GM18505 (cell line): ENCODE data around the gene CNP.
A peak's percentile ranks its signal among the peaks of the same experiment; 100 is the strongest.

Experiments used
- ATAC-seq: cut with Tn5 transposase; IDR thresholded peaks from one replicate; pipeline ENCODE4 v1.9.1; 2021; ENCODE audit not compliant: unreplicated experiment
- POLR2A ChIP-seq: IDR thresholded peaks from 4 replicates; pipeline ENCODE4 v1.6.1; 2011; ENCODE audit warnings: borderline replicate concordance; ENCODE audit not compliant: insufficient read depth, insufficient read length; ENCODE audit errors: extremely low read depth

Gene CNP

DNA sequence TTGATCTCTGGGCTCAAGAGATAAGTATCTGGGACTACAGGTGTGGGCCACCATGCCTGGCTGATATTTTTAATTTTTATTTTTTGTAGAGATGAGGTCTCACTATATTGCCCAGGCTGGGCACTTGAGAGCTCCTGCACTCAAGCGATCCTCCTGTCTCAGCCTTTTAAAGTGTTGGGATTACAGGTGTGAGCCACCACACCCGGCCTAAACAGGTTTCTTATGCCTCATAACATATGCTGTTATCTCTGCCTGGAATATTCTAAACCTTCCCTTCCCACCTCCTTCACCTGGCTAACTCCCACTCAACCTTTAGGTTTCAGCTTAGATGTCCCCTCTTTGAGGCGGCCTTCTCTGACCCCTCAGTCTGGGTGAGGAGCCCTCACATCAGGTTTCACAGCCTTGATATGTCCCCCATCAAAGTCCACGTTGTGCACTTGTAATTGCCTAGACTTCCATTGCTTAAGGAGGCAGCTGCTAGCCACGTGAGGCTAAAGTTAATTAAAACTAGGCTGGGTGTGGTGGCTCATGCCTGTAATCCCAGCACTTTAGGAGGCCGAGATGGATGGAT is 8.6 kb upstream of the CNP start:
- no peak for TF ChIP-seq POLR2A

DNA sequence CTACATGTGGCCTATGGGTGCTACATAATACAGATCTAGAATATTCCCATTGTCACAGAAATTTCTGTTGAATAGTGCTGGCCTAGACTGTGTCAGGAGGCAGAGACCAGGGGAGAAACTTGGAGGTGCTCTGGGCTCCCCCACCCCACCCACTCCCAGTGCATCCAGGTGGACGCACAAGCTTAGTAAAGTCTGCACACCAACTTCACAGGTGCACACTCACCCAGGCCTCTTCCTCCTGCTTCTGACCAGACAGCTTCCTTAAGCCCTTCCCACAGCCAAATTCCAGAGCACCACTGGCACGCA is 7.6 kb upstream of the CNP start:
- no peak for TF ChIP-seq POLR2A
- no peak for ATAC-seq

More for the DNA sequence above, 8.6 kb upstream of the CNP start:
- no peak for ATAC-seq

DNA sequence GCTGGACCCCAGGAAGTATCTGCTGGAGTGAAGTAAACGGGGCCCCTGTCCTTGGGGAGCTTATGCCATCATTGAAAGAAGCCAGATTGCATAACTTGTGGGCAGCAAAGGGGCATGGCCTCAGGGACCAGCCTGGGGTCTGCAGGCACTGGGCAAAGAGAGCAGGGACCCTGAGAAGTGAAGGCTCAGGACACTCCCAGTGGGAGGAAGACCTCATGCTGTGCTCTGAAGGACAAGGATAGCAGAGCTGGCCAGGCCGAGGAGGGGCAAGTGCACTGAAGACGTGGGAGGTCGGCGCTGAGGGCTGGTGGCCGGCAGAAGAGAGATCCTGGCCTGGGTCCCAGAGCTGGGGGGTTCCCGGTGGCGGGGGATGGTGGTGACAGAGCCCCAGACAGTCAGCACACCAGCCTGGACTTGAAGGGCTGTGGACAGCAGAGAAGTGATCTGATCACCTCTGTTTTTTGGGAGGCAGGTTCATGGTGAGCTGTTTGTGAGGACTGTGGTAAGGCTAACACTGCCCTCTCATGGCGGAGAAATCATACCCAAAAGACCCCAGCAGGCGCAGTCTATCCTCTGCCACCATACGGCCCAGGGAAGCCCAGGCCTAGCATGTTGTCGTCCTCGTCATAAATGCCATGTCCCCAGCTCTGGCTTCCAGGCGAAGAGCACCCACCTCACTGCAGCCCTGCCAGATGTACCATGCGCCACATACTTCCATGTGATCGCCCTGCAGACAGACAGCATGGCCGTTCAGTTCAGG is 7.1 kb upstream of the CNP start:
- no peak for TF ChIP-seq POLR2A
- no peak for ATAC-seq

DNA sequence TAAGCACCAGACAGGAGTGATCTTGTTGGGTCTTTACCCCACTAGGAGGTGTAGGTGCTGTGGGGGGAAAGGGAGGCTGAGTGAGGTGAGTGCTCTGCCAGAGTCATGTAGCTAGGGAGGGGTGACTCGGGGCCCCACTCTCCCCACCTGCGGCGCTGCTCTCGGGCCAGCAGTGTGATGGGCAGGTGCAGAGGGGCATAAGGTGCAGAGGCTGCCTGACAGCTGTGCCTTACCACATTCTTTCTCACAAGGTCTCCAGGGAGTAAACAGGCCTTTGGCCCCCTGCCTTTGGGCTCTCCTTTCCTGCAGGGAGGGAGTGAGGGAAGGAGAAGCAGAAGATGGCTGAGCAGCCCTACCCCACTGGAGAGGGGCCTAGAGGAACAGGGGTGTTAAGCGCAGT is 4.5 kb upstream of the CNP start:
- no peak for TF ChIP-seq POLR2A
- ATAC-seq: no peak

DNA sequence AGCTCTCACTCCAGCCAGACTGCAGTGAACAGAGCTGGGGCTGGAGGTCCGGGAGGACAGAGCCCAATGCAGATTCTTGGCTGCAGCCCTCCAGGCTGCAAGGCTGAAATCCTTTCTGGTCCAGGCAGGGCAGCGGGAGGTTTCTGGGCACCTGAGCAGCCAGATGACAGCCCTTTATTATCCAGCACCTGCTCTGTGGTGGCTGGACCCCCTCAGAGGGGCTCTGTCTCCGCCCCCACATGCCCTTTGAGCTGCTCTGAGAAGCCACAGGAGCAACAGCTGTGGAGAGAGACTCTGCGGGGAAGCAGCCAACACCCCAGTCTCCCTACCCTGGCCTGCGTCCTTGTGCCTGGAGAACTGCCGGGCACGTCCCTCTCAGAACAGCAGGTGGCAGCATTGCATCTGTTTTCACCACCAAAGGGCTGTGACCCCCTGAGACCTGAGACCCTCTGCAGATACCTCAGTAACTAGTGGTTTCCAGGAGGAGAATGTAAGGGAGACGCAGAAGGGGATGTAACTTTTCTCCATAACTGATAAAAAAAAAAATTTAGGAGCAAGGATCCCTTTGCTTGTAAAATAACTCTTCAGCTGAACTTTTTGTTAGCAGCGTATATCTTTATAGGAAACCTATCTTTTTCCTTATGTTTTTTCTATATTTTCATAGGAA is 3.7 kb upstream of the CNP start:
- no peak for ATAC-seq
- TF ChIP-seq POLR2A: no peak

DNA sequence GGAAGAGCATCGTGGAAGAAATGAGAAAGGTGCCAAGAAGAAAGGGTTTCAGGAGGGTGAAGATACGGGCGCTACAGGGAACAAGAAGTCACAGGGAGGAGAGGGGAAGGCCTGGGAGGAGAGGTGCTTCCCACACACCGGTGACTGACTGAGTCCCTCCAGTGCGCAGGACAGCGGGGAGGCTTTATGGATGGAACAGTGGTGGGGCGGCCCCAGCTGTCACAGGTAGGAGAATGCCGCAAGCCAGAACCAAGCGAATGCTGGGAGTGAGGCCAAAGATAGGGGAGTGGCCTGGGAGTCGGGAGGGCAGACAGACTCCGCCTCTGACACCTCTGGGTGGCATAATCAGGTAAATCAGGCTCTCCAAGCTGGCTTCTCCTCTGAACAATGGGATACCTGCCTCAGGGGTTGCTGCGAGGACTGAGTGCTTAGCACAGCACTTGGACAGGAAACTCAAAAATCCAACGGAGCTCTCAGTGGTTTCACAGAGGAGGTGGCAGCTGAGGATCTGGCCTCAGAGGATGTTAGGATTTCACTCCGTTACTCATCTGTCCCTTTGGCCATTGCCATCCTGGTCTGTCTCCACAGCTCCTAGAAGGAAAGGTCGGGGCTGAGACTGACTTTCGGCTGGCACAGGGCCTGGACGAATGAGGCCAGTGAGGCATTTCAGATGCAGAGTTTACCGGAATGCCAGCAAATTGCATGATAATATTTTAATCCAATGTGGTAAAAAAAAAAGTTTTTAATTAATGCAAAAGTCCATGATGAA is 717 bp upstream of the CNP start:
- peak; percentile 44 for TF ChIP-seq POLR2A
- ATAC-seq: no peak

DNA sequence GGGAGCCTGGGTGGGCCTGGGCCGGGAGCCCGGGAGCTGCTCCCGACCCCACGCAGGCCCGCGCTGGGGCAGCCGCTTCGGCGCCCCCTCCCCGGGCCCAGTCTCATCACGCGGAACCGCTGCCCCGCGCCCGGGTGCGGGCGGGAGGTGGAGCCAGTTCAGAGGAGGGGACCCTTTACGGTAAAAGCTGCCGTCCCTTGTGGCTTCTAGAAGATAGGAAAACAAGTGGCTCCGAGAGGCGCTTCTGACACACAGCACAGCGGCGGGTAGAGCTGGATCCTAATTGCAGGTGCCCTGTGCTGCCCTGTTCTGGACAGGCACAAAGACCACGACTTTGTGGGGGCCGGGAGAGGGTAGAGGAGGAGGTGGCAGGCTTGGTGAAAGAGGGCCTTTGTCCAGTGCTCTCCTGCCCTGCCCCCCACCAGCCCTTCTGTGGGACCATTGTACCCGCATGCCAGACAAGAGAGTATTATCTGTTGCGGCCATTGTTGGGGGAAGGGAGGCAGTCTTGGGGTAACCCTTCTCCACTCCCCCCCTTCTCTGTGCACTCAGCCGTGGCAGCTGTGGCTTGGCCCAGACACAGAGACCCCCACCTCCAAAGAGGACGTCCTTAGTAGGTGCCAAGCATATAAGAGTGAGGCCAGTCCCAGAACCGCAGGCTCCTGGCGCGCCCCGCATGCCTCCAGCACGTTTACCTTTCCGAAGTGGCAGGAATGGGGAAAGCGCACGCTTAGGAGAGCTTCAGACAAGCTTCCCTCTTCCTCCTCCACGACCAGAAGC is 736 bp downstream of the CNP start:
- TF ChIP-seq POLR2A: no peak
- peak; percentile 20 for ATAC-seq

DNA sequence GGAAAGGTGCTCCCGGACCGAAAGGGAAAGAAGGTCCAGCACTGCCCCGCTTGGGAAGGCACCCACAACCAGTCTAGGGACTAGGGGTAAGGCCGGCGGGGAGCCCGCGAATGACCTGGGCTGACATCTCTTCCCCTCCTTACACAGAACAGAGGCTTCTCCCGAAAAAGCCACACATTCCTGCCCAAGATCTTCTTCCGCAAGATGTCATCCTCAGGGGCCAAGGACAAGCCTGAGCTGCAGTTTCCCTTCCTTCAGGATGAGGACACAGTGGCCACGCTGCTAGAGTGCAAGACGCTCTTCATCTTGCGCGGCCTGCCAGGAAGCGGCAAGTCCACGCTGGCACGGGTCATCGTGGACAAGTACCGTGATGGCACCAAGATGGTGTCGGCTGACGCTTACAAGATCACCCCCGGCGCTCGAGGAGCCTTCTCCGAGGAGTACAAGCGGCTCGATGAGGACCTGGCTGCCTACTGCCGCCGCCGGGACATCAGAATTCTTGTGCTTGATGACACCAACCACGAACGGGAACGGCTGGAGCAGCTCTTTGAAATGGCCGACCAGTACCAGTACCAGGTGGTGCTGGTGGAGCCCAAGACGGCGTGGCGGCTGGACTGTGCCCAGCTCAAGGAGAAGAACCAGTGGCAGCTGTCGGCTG is 1.5 kb downstream of the CNP start:
- no peak for TF ChIP-seq POLR2A
- no peak for ATAC-seq

DNA sequence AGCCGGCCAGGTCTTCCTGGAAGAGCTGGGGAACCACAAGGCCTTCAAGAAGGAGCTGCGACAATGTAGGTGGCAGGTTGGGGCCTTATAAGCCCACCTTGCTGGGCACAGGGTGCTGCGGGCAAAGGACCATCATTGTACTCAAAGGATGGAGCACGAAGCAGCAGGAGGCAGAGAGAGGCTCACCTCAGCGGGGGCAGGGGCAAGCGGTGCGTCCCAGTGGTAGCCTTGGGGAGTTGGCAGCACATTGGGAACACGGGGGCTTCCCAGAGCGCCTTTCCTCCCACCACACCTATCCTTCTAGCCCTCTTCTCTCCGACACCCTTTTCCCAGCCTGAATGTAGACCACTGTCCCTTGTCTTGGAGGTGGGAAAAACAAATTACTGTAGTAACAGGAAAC is 2.1 kb downstream of the CNP start:
- no peak for TF ChIP-seq POLR2A
- no peak for ATAC-seq

DNA sequence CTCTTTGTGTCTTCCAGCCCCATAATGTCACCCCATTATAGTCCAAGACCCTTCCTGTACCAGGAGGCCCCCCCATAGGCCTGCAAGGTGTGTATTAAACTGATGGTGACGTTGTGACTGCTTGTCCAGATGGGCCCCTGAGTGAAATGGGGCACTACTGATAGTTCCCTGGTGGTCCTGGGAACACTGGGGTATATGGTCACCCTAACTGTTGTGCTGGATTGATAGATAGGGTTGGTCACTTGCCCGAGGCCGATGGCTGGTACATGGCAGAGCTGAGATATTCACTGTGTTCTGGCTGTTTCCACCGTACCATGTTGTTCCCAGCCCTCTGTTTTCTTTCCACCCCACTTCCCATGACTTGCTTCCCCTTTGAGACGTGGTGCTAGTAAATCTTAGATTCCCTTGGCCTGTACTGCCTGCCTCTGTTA is 4.3 kb downstream of the CNP start:
- ATAC-seq: no peak
- TF ChIP-seq POLR2A: no peak

DNA sequence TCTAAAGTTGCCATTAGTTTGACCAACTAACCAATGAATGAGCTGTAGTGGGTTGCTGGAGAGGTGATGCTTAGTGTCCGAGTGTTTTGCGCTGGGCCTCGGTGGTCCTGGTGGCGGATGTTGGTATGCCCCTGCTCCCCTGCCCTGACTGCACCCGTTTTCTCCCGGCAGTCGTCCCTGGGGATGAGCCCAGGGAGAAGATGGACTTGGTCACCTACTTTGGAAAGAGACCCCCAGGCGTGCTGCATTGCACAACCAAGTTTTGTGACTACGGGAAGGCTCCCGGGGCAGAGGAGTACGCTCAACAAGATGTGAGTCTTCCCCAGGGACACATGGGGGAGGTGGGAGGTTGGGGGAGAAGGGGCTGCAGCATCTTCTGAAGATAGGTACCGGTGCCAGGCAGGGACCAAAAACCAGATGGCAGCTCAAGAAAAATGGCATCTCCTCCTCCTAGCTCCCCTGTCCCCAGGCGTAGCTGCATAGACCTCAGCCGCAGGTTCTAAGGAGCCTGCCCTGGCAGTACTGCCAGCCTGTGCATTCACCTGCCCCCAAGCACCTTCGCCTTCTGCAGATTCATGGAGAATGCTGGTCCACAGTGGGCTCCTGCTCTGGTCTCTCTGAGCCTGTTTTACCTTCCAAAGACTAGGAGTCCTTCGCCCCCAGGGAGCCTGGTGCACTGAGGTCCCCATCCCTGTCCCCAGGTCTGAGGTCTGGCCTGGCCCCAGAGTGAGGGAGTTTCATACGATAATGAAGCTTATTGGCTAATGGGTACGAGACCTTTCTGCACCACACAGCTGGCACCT is 5.3 kb downstream of the CNP start:
- no peak for ATAC-seq
- TF ChIP-seq POLR2A: no peak
